HAP-1 (cell line): Measurements from ENCODE around the gene HAPSTR1.
"Not testable (repeated sequence)": the region's sequence is repeated elsewhere in the genome, so short reads cannot be mapped to it uniquely, and the experiment has no call there.

Source experiments
- DNase-seq, 2 experiments: peaks; one replicate each; pipeline ENCODE4 v3.0.0-alpha.2; 2016 to 2020; ENCODE audit warnings: low spot score in 2 of 2
- H3K27me3 ChIP-seq: fragments of 250-450 bp; sonication (Bioruptor Pico); 2 replicates; pipeline ENCODE4 v1.5.1; 2020; ENCODE audit warnings: low read depth, mild to moderate bottlenecking, moderate library complexity
- H3K36me3 ChIP-seq: fragments of 250-450 bp; sonication (Bioruptor Pico); replicated peaks from 2 replicates; pipeline ENCODE4 v1.5.1; 2020; ENCODE audit warnings: mild to moderate bottlenecking
- H3K4me1 ChIP-seq: fragments of 250-450 bp; sonication (Bioruptor Pico); 2 replicates; pipeline ENCODE4 v1.5.1; 2020; ENCODE audit warnings: mild to moderate bottlenecking
- H3K4me3 ChIP-seq: fragments of 250-450 bp; sonication (Bioruptor Pico); 2 replicates; pipeline ENCODE4 v1.5.1; 2020; ENCODE audit warnings: mild to moderate bottlenecking, moderate library complexity
- H3K9me3 ChIP-seq: fragments of 250-450 bp; sonication (Bioruptor Pico); 2 replicates; pipeline ENCODE4 v1.5.1; 2020; ENCODE audit warnings: mild to moderate bottlenecking, moderate library complexity
- in situ Hi-C: fragments of 300-500 bp; cut with MboI; formaldehyde crosslinking; loops from 3 replicates; pipeline ENCODE4 v1.14.3; 2020; ENCODE audit warnings: low sequenced_read_pairs, inconsistent platforms, mixed read lengths

The HAPSTR1 gene, protein sequence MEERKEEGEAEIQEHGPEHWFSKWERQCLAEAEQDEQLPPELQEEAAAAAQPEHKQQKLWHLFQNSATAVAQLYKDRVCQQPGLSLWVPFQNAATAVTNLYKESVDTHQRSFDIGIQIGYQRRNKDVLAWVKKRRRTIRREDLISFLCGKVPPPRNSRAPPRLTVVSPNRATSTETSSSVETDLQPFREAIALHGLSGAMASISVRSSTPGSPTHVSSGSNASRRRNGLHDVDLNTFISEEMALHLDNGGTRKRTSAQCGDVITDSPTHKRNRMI

DNA sequence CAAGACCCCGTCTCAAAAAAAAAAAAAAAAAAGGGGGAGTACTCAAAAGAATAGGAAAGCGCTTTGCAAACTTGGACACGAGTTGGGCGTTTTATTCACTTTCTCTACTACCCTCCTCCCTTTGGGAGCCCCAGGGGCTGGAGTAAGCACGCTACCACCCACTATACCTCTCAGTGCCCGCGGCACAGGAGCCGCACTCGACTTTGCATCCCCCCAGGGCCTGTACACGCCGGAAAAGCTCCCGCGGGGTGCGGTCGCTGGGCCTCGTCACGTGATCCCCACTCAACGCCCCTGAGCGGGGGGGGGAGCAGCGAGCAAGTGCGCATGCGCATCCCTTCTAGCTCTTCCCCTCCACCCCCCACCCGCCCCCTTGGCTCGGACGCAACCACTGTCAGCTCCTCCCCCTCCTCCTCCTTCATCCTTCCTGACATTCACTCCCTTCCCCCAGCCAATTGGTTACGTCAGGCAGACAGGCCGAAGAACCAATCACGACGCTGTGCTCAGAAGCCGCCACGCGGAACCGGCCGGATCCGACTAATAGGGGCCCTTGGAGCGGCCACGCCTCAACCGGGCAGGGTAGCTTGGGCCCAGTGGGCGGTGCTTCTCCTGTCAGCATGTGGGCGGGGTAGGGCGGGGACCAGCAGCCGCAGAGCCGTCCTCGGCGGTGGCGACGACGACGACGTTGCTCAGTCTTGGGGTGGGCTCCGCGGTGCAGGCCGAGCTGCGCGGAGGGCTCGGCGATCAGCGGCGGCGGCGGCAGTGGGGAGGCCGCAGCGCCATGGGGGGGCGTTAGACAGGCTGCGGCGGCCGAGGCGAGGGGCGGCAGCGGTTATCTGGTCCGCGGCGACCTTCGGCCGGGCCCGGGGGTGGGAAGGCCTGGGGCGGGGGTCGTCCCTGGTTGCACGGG, at the start of gene HAPSTR1:
Gene HAPSTR1 (plus strand): TSS at position 685 of the 907 bp plus-strand sequence. CDS start 401 bp downstream, outside the sequence.
- no peaks in the 10 kb centered on the region for H3K27me3 ChIP-seq
- no peaks in the 10 kb centered on the region for H3K9me3 ChIP-seq
- peaks cover 38% of the 10 kb centered on the region for H3K36me3 ChIP-seq
- H3K4me1 ChIP-seq, result peaks cover 17% of the 10 kb centered on the region
- H3K4me3 ChIP-seq, result peak within 1 kb of the TSS; percentile 91
- in situ Hi-C loops, result no loop called here
- peak; percentile 99 to 100 for DNase-seq

DNA sequence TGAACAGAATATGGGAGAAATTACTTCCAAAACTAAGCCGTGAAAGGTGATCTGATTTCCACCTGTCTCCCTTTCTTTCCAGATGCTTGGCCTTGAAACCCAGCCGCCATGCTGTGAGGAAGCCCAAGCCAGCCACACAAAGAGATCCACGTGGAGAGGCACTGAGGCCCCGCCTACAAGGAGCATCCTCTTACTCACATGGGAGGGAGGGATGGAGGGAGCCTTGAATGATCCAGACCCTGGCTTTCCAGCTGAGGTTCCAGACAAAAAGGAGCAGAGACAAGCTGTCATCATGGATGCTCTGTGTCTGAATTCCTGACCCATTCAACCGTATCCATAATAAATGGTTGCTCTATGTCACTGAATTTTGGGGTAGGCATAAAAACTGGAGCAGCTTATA, 48.9 kb upstream of the HAPSTR1 start:
- no peak for DNase-seq
- Histone ChIP-seq H3K4me3 (no peak overlapping the region), H3K36me3 (no peaks in the 10 kb centered on the region), H3K27me3 (no peaks in the 10 kb centered on the region), H3K4me1 (peaks cover 2% of the 10 kb centered on the region), H3K9me3 (no peaks in the 10 kb centered on the region)
- in situ Hi-C loops, result loop anchor here (5.0 kb wide), 1 partner anchor 90 kb away; no protein-coding TSS in a partner anchor

DNA sequence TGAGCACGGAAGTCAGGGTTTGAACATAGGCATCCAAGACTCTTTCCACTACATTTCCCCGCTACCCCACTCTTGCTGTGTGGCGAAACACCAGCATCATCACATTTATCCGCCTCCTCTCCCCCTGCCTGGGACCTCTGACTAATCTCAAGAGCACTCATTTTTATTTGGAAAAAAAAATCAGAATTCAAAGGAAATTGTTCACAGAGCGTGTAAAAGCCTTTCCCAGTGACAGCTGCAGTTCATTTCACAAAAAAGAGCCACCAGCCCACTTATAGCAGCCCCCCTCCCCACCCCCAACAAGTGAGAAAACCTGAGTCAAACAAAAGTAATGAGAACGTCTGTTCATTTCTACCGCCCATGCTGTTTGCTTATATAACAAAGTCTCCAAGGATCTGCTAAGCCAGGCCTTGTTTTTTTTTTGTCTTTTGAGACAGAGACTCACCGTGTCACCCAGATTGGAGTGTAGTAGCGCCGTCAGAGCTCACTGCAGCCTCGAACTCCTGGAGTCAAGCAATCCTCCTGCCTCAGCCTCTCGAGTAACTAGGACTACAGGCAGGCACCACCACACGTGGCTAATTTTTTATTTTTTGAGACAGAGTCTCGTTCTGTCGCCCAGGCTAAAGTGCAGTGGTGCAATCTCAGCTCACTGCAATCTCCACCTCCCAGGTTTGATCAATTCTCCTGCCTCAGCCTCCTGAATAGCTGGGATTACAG, 48.3 kb upstream of the HAPSTR1 start:
- H3K9me3 ChIP-seq, result no peaks in the 10 kb centered on the region
- H3K27me3 ChIP-seq, result no peaks in the 10 kb centered on the region
- no peak overlapping the region for H3K4me3 ChIP-seq
- peaks cover 7% of the 10 kb centered on the region for H3K4me1 ChIP-seq
- in situ Hi-C loops, result loop anchor here (5.0 kb wide), 1 partner anchor 89 kb away; no protein-coding TSS in a partner anchor
- DNase-seq, result no peak
- no peaks in the 10 kb centered on the region for H3K36me3 ChIP-seq

DNA sequence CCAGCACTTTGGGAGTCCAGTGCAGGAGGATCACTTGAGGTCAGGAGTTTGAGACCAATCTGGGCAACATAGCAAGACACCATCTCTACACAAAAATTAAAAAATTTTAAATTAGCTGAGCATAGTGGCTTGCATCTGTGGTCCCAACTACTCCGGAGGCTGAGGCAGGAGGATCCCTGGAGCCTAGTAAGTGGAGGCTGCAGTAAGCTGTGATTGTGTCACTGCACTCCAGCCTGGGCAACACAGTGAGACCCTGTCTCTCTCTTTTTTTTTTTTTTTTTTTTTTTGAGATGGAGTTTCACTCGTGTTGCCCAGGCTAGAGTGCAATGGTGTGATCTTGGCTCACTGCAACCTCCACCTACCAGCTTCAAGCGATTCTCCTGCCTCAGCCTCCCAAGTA, 45.9 kb upstream of the HAPSTR1 start:
- H3K27me3 ChIP-seq, H3K4me1 ChIP-seq, H3K4me3 ChIP-seq, DNase-seq, in situ Hi-C loops, H3K9me3 ChIP-seq, H3K36me3 ChIP-seq: not testable (repeated sequence)

DNA sequence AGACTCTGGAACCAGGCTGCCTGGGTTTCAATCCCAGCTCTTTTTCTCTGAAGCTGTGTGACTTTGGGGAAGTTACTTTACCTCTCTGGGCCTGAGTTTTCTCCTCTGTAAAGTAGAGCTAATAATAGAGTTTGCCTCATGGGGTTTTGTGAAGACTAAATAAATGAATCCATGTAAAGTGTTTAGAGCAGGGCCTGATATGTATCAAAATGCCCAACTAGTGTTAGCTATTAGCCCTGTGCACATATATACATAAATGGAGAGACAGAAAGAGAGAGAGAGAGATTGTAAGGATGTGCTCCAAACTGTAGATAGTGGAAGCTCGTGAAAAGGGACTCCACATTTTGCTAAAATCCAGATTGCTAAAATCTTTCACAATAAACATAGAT, 44.8 kb upstream of the HAPSTR1 start:
- H3K9me3 ChIP-seq, result no peaks in the 10 kb centered on the region
- no peak for DNase-seq
- no peaks in the 10 kb centered on the region for H3K36me3 ChIP-seq
- H3K4me3 ChIP-seq, result no peak overlapping the region
- peaks cover 10% of the 10 kb centered on the region for H3K4me1 ChIP-seq
- no peaks in the 10 kb centered on the region for H3K27me3 ChIP-seq
- in situ Hi-C loops, result no loop called here

DNA sequence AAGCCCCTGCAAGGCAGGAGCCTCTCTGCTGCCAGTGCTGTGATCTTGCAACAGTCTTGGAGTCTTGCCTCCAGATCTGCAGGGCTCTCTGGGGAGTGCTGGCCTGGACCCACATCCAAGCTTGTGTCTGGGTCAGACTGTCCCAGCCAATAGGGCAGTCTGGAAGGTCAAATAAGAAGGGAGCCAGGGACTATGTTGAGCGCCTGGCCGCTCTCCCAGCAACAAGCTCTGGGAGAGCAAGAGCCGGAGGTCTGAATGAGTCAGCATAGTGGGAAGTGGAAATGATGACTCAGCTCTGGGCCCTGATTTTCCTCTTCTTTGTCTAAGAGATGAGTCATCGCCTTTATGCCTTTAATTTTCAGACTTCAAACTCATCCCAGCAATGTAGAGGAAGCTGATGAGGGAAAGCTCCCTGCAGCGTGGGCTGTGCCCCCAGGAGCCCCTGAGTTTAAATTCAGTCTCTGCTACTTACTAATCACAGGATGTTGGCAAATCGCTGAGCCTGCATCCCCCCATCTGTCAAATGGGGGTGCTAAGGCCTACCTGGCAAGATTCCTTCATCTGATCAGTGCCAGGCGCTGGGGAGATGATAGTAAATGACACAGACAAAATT, 43.6 kb upstream of the HAPSTR1 start:
- Histone ChIP-seq H3K27me3 (no peaks in the 10 kb centered on the region), H3K36me3 (no peaks in the 10 kb centered on the region), H3K4me1 (peaks cover 10% of the 10 kb centered on the region), H3K4me3 (no peak overlapping the region), H3K9me3 (no peaks in the 10 kb centered on the region)
- DNase-seq, result peak; percentile 79 to 88
- in situ Hi-C loops, result no loop called here

DNA sequence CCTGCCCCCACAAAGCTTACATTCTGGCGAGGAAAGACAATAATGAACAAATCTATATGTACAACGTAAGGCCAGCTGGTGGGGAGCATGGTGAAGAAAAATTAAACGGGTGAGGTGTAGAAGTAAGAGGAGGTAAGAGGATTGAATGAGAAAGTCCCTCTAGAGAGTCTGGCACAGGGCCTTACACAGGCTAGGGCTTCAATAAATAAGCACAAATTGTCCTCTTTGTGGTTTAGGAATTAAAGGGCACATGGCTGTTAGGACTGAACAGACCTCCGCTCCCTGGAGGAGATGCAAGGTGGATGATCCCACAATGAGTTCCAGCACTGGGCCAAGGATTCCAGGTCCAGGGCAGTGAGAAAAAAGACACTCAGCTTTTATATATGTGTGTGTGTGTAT, 43.1 kb upstream of the HAPSTR1 start:
- H3K4me3 ChIP-seq, result no peak overlapping the region
- H3K27me3 ChIP-seq, result no peaks in the 10 kb centered on the region
- no peak for DNase-seq
- no peaks in the 10 kb centered on the region for H3K36me3 ChIP-seq
- no peaks in the 10 kb centered on the region for H3K9me3 ChIP-seq
- H3K4me1 ChIP-seq, result peaks cover 10% of the 10 kb centered on the region
- in situ Hi-C loops, result no loop called here

DNA sequence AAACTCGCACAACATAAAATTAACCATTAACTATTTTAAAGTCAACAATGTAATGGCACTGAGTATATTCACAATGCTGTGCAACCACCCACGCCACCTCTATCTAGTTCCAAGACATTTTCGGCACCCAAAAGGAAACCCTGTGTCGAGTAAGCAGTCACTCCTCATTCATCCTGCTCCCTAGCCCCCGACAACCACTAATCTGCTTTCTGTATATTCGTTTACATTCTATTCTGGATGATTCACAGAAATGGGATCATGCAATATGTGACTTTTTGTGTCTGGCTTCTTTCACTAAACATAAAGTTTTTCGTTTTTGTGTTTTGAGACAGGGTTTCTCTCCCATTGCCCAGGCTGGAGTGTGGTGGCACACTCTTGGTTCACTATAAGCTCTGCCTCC, 42.2 kb upstream of the HAPSTR1 start:
- Histone ChIP-seq H3K9me3 (no peaks in the 10 kb centered on the region), H3K36me3 (no peaks in the 10 kb centered on the region), H3K27me3 (no peaks in the 10 kb centered on the region), H3K4me1 (peaks cover 10% of the 10 kb centered on the region), H3K4me3 (no peak overlapping the region)
- DNase-seq, result no peak
- in situ Hi-C loops, result no loop called here

DNA sequence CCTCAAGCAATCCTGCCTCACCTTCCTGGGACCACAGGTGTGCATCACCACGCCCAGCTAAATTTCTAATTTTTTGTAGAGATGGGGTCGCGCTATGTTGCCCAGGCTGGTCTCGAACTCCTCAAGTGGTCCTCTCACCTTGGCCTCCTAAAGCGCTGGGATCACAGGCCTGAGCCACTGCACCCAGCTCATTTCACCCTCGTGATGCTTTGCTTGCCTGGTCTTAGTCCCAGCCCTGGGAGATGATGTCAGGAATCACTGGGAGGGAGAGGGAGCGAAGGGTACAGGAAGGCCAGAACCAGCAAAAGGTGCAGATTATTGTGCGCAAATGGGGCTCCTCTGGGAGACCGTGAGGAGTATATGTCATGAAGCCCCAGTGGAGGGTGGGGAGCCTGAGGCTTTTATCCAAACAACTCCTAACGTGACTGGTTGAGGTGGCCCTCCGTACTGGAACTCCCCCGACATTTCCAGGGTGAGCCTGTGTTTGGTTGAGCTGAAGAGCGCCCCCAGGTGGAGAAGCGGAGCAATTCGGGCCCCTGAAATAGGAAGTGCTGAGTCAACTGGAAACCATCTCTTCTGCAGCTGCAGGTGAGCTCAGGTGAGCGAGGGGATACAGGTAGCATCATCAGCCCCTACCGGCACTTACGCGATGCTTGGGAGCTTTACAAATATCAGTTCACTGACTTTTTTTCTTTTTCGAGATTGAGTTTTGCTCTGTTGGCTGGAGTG, 41.2 kb upstream of the HAPSTR1 start:
- Histone ChIP-seq H3K4me3 (no peak overlapping the region), H3K27me3 (no peaks in the 10 kb centered on the region), H3K4me1 (peaks cover 10% of the 10 kb centered on the region), H3K9me3 (no peaks in the 10 kb centered on the region), H3K36me3 (no peaks in the 10 kb centered on the region)
- in situ Hi-C loops, result no loop called here
- DNase-seq, result peak in 1 of 2 experiments; percentile 63

DNA sequence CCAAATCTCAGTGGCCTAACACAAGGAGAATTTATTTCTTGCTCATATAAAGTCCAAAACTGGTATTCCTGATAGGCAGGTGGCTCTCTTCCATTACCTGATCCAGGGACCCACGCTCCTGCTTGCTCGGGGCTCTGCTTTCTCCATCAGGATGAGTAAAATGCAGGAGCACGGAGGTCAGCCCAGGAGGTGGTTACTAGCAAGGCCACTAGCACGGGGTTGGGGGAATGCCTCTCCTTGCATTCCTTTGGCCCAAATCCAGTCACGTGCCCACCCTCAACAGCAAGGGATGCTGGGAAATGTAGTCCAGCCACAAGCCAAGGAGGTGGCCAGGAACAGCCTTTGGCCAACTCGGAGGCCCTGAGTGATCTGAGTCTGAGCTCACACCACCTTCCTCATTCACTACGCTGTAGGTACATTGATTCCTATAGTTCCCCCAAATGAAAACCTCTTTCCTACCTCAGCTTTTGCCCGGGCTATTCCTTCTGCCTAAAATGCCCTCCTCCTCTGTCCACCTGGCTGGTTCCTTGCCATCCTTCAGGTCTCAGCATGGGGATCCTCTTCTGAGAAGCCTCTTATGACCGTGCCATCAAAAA, 38.3 kb upstream of the HAPSTR1 start:
- Histone ChIP-seq H3K4me3 (peak overlapping the region; percentile 13), H3K9me3 (no peaks in the 10 kb centered on the region), H3K4me1 (peaks cover 3% of the 10 kb centered on the region), H3K27me3 (no peaks in the 10 kb centered on the region), H3K36me3 (no peaks in the 10 kb centered on the region)
- peak; percentile 91 to 94 for DNase-seq
- in situ Hi-C loops, result no loop called here

DNA sequence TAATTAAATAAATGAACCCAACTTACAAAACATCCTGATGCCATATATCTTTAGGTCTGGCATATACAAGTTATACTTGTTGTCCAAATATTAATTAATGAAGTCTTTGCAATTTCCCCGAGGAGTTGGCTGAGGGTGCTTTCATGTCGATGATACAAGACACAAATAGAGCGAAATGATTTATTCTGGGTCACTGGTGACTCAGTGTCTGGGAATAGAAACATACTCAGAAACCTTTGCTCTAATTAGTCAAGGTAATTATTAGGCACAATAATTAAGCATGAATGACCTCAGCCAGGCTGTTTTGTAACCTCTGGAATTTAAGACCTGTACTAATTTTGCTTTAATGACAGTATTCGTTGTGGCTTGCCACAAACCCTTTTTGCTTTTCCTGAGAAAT, 37.0 kb upstream of the HAPSTR1 start:
- Histone ChIP-seq H3K36me3 (no peaks in the 10 kb centered on the region), H3K27me3 (no peaks in the 10 kb centered on the region), H3K9me3 (no peaks in the 10 kb centered on the region), H3K4me1 (no peaks in the 10 kb centered on the region), H3K4me3 (no peak overlapping the region)
- no peak for DNase-seq
- in situ Hi-C loops, result no loop called here

DNA sequence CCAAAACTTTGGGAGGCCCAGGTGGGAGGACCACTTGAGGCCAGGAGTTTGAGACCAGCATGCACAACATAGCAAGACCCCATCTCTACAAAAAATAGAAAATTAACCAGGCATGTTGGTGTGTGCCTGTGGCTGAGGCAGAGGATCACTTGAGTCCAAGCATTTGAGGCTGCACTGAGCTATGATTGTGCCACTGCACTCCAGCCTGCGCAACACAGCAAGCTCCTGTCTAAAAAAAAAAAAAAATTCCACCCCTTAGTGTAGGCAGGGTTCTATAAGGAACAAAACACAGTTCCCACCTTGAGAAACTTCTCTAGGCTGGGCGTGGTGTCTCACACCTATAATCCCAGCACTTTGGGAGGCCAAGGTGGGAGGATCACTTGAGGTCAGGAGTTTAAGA, 36.3 kb upstream of the HAPSTR1 start:
- Histone ChIP-seq H3K27me3 (no peaks in the 10 kb centered on the region), H3K9me3 (no peaks in the 10 kb centered on the region), H3K4me1 (no peaks in the 10 kb centered on the region), H3K36me3 (no peaks in the 10 kb centered on the region), H3K4me3 (no peak overlapping the region)
- no peak for DNase-seq
- in situ Hi-C loops, result no loop called here

DNA sequence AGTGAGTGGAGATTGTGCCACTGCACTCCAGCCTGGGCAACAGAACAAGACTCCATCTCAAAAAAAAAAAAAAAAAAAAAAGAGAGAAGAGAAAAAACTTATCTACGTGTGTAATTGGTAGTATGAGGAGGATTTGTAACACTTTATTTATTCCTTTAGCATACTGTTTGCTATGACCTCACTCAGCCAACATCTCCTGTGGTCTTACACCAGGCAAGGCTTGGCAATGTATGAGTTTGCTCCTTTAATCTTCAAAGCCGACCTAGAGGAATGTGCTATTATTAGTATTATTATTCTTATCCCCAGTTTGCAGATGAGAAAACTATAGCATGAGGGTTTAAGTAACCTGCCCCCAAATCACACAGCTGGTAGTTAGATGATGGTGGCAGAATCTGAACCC, 35.8 kb upstream of the HAPSTR1 start:
- H3K4me1 ChIP-seq, result no peaks in the 10 kb centered on the region
- H3K4me3 ChIP-seq, result no peak overlapping the region
- no peak for DNase-seq
- no peaks in the 10 kb centered on the region for H3K9me3 ChIP-seq
- no peaks in the 10 kb centered on the region for H3K27me3 ChIP-seq
- H3K36me3 ChIP-seq, result no peaks in the 10 kb centered on the region
- in situ Hi-C loops, result no loop called here
